ENCODE measurements around the gene CACNA2D2.

The CACNA2D2 gene

GRCh38 chr3:50493623-50494022 is 9.8 kb downstream of the CACNA2D2 start:
- DNase-seq = no peak

- DNase-seq = no peak
Measured at GRCh38 chr3:50493086-50493485, 10.3 kb downstream of the CACNA2D2 start.

- no peak for DNase-seq
Measured at GRCh38 chr3:50491023-50491422, 12.4 kb downstream of the CACNA2D2 start.

GRCh38 chr3:50490424-50490823 is 13.0 kb downstream of the CACNA2D2 start:
- no peak for DNase-seq

GRCh38 chr3:50487181-50487580 is 16.3 kb downstream of the CACNA2D2 start:
- DNase-seq = no peak

GRCh38 chr3:50486219-50486888 is 17.1 kb downstream of the CACNA2D2 start:
- no peak for DNase-seq

GRCh38 chr3:50484722-50485121 is 18.7 kb downstream of the CACNA2D2 start:
- DNase-seq = no peak

- DNase-seq = no peak
Measured at GRCh38 chr3:50483374-50483773, 20.1 kb downstream of the CACNA2D2 start.

- no peak for DNase-seq
Measured at GRCh38 chr3:50481992-50482391, 21.4 kb downstream of the CACNA2D2 start.

GRCh38 chr3:50480471-50480870 is 23.0 kb downstream of the CACNA2D2 start:
- DNase-seq = no peak

- no peak for DNase-seq
Measured at GRCh38 chr3:50479523-50479922, 23.9 kb downstream of the CACNA2D2 start.

- DNase-seq = no peak
Measured at GRCh38 chr3:50478671-50479260, 24.7 kb downstream of the CACNA2D2 start.

GRCh38 chr3:50478051-50478450 is 25.4 kb downstream of the CACNA2D2 start:
- DNase-seq = no peak

- no peak for DNase-seq
Measured at GRCh38 chr3:50475348-50475747, 28.1 kb downstream of the CACNA2D2 start.

- DNase-seq = no peak
Measured at GRCh38 chr3:50474717-50475116, 28.7 kb downstream of the CACNA2D2 start.

GRCh38 chr3:50473768-50474167 is 29.7 kb downstream of the CACNA2D2 start:
- no peak for DNase-seq

GRCh38 chr3:50472958-50473357 is 30.5 kb downstream of the CACNA2D2 start:
- DNase-seq = no peak

- no peak for DNase-seq
Measured at GRCh38 chr3:50470658-50471057, 32.8 kb downstream of the CACNA2D2 start.

GRCh38 chr3:50467919-50468318 is 35.5 kb downstream of the CACNA2D2 start:
- no peak for DNase-seq

GRCh38 chr3:50466177-50466576 is 37.3 kb downstream of the CACNA2D2 start:
- DNase-seq = no peak

GRCh38 chr3:50464569-50464968 is 38.9 kb downstream of the CACNA2D2 start:
- DNase-seq = peak; percentile 47

- no peak for DNase-seq
Measured at GRCh38 chr3:50459785-50460184, 43.6 kb downstream of the CACNA2D2 start.

GRCh38 chr3:50457988-50458387 is 45.4 kb downstream of the CACNA2D2 start:
- no peak for DNase-seq

GRCh38 chr3:50455161-50456018 is 48.0 kb downstream of the CACNA2D2 start:
- DNase-seq = no peak
